HTERT RPE-1 (cell line): ENCODE data around the gene PCDHGB3.
"Not testable (repeated sequence)": the region's sequence is repeated elsewhere in the genome, so short reads cannot be mapped to it uniquely, and the experiment has no call there.

Experiments
- in situ Hi-C: fragments of 300-500 bp; cut with MboI; formaldehyde crosslinking; loops from 4 replicates; pipeline ENCODE4 v1.14.3; 2020; ENCODE audit warnings: low sequenced_read_pairs

The PCDHGB3 gene

DNA sequence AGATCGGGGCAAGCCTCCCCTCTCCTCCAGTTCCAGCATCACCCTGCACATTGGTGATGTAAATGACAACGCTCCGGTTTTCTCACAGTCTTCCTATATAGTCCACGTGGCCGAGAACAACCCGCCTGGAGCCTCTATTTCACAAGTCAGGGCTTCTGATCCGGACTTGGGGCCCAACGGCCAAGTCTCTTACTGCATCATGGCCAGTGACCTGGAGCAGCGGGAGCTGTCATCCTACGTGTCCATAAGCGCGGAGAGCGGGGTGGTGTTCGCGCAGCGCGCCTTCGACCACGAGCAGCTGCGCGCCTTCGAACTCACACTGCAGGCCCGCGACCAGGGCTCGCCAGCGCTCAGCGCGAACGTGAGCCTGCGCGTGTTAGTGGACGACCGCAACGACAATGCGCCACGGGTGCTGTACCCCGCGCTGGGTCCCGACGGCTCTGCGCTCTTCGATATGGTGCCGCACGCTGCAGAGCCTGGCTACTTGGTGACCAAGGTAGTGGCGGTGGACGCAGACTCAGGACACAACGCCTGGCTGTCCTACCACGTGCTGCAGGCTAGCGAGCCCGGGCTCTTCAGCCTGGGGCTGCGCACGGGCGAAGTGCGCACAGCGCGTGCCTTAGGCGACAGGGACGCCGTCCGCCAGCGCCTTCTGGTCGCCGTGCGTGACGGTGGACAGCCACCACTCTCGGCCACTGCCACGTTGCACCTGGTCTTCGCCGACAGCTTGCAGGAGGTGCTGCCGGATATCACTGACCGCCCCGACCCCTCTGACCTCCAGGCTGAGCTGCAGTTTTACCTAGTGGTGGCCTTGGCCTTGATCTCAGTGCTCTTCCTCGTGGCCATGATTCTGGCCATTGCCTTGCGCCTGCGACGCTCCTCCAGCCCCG lies 19.4 kb downstream of the PCDHGB3 start:
- in situ Hi-C loops, result no loop called here

GRCh38 chr5:141392429-141393198 lies 22.6 kb downstream of the PCDHGB3 start, which contains the start of gene PCDHGA8:
TSS of gene PCDHGA8 (plus strand) at chr5:141392633. CDS start at chr5:141392814, 181 bp downstream.
- in situ Hi-C loops, result no loop called here

DNA sequence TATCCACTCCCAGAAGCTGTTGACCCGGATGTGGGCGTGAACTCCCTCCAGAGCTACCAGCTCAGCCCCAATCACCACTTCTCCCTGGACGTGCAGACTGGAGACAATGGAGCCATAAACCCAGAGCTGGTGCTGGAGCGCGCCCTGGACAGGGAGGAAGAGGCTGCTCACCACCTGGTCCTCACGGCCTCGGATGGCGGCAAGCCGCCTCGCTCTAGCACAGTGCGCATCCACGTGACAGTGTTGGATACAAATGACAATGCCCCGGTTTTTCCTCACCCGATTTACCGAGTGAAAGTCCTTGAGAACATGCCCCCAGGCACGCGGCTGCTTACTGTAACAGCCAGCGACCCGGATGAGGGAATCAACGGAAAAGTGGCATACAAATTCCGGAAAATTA lies 23.2 kb downstream of the PCDHGB3 start:
- in situ Hi-C loops, result no loop called here

- in situ Hi-C loops, result not testable (repeated sequence)
Measured at GRCh38 chr5:141394401-141395187, 24.6 kb downstream of the PCDHGB3 start.

DNA sequence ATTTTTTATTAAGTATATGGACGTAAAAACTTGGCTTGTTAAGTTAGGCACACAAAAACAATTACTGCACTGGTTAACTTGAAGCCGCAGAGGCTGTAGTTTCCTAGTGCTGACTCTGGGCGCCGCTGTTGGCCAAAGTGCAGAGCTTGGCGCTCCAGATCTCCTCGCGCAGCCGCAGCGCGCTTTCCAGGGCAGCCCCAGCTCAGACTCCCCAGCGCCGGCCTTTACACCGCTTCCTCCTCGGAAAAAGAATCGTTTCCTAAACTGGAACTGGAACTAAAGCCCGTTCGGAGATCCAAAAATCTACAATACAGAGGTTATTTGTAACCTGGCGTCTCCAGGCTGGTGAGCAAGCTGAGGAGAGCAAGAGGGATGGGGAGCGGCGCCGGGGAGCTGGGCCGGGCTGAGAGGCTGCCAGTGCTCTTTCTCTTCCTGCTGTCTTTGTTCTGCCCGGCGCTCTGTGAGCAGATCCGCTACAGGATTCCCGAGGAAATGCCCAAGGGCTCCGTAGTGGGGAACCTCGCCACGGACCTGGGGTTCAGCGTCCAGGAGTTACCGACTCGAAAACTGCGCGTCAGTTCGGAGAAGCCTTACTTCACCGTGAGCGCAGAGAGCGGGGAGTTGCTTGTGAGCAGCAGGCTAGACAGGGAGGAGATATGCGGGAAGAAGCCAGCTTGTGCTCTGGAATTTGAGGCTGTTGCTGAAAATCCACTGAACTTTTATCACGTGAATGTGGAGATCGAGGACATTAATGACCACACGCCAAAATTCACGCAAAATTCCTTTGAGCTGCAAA lies 27.9 kb downstream of the PCDHGB3 start, which contains the start of gene PCDHGB5:
TSS of gene PCDHGB5 (plus strand) at position 192 of the 796 bp plus-strand sequence. CDS start at position 373, 181 bp downstream.
- in situ Hi-C loops, result not testable (repeated sequence)

GRCh38 chr5:141398608-141399007 lies 28.6 kb downstream of the PCDHGB3 start:
- in situ Hi-C loops, result no loop called here

GRCh38 chr5:141399555-141400258 lies 29.7 kb downstream of the PCDHGB3 start:
- in situ Hi-C loops, result no loop called here

GRCh38 chr5:141402553-141403243 lies 32.7 kb downstream of the PCDHGB3 start, which contains the start of gene PCDHGA9:
TSS of gene PCDHGA9 (plus strand) at chr5:141402778. CDS start at chr5:141402953, 175 bp downstream.
- in situ Hi-C loops, result no loop called here

DNA sequence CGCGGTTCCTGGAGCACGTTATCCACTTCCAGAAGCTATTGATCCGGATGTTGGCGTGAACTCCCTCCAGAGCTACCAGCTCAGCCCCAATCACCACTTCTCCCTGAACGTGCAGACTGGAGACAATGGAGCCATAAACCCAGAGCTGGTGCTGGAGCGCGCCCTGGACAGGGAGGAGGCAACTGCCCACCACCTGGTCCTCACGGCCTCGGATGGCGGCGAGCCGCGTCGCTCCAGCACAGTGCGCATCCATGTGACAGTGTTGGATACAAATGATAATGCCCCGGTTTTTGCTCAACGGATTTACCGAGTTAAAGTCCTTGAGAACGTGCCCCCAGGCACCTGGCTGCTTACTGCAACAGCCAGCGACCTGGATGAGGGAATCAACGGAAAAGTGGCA lies 33.3 kb downstream of the PCDHGB3 start:
- in situ Hi-C loops, result no loop called here

GRCh38 chr5:141407790-141408505 lies 37.9 kb downstream of the PCDHGB3 start, which contains the start of gene PCDHGB6:
TSS of gene PCDHGB6 (plus strand) at chr5:141408021. CDS start at chr5:141408203, 182 bp downstream.
- in situ Hi-C loops, result not testable (repeated sequence)

- in situ Hi-C loops, result no loop called here
Measured at GRCh38 chr5:141409598-141410306, 39.7 kb downstream of the PCDHGB3 start.

DNA sequence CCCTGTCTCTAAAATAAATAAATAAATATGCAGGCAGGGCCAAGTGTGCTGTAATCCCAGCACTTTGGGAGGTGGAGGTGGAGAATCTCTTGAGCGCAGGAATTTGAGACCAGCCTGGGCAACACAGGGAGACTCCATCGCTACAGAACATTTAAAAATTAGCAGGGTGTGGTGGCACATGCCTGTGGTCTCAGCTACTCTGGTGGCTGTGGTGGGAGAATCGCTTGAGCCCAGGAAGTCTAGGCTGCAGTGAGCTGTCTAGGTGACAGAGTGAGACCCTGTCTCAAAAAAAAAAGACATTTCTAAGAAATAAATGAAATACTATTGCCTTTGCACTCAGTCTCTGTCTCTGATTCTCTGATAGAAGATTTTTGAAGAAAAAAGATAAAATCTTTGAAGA lies 41.5 kb downstream of the PCDHGB3 start:
- in situ Hi-C loops, result no loop called here

- in situ Hi-C loops, result no loop called here
Measured at GRCh38 chr5:141412854-141413539, 43.0 kb downstream of the PCDHGB3 start, which contains the start of gene PCDHGA10. TSS of gene PCDHGA10 (plus strand) at chr5:141412987. CDS start at chr5:141413176, 189 bp downstream.

DNA sequence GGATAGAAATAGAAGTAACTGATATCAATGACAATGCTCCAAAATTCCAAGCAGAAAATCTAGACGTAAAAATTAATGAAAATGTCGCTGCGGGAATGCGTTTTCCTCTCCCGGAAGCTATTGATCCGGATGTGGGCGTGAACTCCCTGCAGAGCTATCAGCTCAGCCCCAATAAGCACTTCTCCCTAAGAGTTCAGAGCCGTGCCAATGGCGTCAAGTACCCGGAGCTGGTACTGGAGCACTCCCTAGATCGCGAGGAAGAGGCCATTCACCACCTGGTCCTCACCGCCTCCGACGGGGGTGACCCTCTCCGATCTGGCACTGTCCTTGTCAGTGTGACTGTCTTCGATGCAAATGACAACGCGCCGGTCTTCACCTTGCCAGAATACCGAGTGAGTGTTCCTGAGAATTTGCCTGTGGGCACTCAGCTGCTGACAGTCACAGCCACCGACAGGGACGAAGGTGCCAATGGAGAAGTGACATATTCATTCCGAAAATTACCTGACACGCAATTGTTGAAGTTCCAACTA lies 43.6 kb downstream of the PCDHGB3 start:
- in situ Hi-C loops, result no loop called here

GRCh38 chr5:141414548-141415274 lies 44.7 kb downstream of the PCDHGB3 start:
- in situ Hi-C loops, result not testable (repeated sequence)

DNA sequence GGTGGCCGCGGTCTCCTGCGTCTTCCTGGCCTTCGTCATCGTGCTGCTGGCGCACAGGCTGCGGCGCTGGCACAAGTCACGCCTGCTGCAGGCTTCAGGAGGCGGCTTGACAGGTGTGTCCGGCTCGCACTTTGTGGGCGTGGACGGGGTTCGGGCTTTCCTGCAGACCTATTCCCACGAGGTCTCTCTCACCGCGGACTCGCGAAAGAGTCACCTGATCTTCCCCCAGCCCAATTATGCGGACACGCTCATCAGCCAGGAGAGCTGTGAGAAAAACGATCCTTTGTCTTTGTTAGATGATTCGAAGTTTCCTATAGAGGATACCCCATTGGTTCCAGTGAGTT lies 45.2 kb downstream of the PCDHGB3 start:
- in situ Hi-C loops, result not testable (repeated sequence)
